ENCODE data around the gene MAP2K1.
A peak's percentile ranks its signal among the peaks of the same experiment; 100 is the strongest.

The MAP2K1 gene

DNA sequence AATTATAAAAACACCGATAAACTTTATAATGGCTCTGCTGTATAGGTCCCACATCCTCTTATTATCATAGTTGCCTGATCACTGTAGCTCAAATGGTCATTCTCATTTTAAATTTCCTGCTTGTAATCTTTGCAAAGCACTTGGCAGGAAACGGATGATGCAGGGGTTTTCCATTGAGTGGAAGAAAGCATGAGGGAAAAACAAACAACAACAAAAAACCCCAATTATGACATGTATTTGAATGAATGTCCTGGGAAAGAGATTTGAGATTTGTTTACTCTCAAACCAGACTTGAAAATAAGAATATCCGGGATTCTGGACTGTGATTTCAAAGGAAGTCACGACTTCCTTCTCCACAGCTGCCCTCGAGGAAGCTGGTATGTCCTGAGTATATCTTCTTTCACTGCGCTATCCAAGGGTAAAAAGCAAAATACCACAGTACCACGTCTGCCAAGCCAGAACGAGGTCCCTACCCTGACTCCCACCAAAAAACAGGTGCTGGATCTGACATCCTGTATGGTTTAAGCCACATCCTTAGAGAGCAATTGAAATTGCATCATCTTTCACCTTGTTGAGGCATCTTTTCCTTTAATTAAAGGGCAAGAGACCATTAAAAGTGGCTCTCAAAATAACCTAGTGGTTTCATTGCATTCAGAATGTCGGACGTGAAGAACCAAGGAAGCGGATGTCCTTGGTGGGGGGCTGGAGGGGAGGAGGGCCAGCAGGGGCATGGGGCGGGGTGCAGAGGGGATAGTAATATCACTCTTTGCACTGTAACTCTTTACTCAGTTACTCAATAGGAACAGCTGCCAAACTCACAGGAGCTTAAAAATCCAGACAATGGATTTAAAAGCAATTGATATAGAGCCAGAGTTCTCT lies 16.7 kb upstream of the MAP2K1 start:
- no peaks in the 10 kb centered on the region for H3K36me3 ChIP-seq (ENCODE audit: control insufficient read depth in 2 of 2, insufficient read depth in 1 of 2, low read length in 2 of 2)
- ChIA-PET POLR2A (interaction anchor here (0.6 to 1.3 kb wide), 3 partner anchors 16 to 493 kb away, joined by 3 to 5 read pairs (median 4); partner anchors contain the start of gene MAP2K1), CTCF (interaction anchor here (1.0 to 1.9 kb wide), 2 partner anchors 18 to 128 kb away, joined by 3 to 8 read pairs; partner anchors contain the start of gene SNAPC5)
- no peak overlapping the region for H3K4me3 ChIP-seq (ENCODE audit: low read depth, low read length)
- no peaks in the 10 kb centered on the region for H3K9me3 ChIP-seq (ENCODE audit: control insufficient read depth, insufficient read depth, low read depth, low read length)
- peaks cover 10% of the 10 kb centered on the region; the same call in 1 of the 2 replicates for H3K4me1 ChIP-seq (ENCODE audit: control insufficient read depth, insufficient read depth, low read length)
- peak overlapping the region; percentile 32; the same call in 1 of the 2 replicates for H3K27ac ChIP-seq (ENCODE audit: extremely low read depth, low read depth, low read length)
- TF ChIP-seq, protein P1, sequence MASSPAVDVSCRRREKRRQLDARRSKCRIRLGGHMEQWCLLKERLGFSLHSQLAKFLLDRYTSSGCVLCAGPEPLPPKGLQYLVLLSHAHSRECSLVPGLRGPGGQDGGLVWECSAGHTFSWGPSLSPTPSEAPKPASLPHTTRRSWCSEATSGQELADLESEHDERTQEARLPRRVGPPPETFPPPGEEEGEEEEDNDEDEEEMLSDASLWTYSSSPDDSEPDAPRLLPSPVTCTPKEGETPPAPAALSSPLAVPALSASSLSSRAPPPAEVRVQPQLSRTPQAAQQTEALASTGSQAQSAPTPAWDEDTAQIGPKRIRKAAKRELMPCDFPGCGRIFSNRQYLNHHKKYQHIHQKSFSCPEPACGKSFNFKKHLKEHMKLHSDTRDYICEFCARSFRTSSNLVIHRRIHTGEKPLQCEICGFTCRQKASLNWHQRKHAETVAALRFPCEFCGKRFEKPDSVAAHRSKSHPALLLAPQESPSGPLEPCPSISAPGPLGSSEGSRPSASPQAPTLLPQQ (tag by site-specific recombination; IDR thresholded peaks at IDR 0.05): peak; percentile 45; the same call in 1 of the 2 replicates
- TF ChIP-seq, protein P2, sequence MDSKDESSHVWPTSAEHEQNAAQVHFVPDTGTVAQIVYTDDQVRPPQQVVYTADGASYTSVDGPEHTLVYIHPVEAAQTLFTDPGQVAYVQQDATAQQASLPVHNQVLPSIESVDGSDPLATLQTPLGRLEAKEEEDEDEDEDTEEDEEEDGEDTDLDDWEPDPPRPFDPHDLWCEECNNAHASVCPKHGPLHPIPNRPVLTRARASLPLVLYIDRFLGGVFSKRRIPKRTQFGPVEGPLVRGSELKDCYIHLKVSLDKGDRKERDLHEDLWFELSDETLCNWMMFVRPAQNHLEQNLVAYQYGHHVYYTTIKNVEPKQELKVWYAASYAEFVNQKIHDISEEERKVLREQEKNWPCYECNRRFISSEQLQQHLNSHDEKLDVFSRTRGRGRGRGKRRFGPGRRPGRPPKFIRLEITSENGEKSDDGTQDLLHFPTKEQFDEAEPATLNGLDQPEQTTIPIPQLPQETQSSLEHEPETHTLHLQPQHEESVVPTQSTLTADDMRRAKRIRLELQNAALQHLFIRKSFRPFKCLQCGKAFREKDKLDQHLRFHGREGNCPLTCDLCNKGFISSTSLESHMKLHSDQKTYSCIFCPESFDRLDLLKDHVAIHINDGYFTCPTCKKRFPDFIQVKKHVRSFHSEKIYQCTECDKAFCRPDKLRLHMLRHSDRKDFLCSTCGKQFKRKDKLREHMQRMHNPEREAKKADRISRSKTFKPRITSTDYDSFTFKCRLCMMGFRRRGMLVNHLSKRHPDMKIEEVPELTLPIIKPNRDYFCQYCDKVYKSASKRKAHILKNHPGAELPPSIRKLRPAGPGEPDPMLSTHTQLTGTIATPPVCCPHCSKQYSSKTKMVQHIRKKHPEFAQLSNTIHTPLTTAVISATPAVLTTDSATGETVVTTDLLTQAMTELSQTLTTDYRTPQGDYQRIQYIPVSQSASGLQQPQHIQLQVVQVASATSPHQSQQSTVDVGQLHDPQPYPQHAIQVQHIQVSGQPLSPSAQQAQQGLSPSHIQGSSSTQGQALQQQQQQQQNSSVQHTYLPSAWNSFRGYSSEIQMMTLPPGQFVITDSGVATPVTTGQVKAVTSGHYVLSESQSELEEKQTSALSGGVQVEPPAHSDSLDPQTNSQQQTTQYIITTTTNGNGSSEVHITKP (tag by site-specific recombination; IDR thresholded peaks at IDR 0.05): peak; percentile 90
- peak; percentile 59 for TF ChIP-seq IKZF3 (tag by site-specific recombination; IDR thresholded peaks at IDR 0.05)
- TF ChIP-seq ZNF335 (tag by site-specific recombination; conservative IDR thresholded peaks at IDR 0.05): peak; percentile 11; the same call in 1 of the 2 replicates
- TF ChIP-seq, protein P3, sequence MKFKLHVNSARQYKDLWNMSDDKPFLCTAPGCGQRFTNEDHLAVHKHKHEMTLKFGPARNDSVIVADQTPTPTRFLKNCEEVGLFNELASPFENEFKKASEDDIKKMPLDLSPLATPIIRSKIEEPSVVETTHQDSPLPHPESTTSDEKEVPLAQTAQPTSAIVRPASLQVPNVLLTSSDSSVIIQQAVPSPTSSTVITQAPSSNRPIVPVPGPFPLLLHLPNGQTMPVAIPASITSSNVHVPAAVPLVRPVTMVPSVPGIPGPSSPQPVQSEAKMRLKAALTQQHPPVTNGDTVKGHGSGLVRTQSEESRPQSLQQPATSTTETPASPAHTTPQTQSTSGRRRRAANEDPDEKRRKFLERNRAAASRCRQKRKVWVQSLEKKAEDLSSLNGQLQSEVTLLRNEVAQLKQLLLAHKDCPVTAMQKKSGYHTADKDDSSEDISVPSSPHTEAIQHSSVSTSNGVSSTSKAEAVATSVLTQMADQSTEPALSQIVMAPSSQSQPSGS (tag by site-specific recombination; IDR thresholded peaks at IDR 0.05; ENCODE audit: low read depth): peak; percentile 45; the same call in 1 of the 2 replicates
- TF ChIP-seq, protein P4, sequence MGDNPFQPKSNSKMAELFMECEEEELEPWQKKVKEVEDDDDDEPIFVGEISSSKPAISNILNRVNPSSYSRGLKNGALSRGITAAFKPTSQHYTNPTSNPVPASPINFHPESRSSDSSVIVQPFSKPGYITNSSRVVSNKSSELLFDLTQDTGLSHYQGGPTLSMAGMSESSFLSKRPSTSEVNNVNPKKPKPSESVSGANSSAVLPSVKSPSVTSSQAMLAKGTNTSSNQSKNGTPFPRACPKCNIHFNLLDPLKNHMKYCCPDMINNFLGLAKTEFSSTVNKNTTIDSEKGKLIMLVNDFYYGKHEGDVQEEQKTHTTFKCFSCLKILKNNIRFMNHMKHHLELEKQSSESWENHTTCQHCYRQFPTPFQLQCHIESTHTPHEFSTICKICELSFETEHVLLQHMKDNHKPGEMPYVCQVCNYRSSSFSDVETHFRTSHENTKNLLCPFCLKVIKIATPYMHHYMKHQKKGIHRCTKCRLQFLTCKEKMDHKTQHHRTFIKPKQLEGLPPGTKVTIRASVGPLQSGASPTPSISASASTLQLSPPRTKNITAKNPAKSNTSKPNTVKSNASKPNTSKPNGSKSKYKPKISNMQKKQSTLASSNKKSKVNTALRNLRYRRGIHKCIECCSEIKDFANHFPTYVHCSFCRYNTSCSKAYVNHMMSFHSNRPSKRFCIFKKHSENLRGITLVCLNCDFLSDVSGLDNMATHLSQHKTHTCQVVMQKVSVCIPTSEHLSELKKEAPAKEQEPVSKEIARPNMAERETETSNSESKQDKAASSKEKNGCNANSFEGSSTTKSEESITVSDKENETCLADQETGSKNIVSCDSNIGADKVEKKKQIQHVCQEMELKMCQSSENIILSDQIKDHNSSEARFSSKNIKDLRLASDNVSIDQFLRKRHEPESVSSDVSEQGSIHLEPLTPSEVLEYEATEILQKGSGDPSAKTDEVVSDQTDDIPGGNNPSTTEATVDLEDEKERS (tag by site-specific recombination; IDR thresholded peaks at IDR 0.05): no peak
- TF ChIP-seq SCRT2 (tag by site-specific recombination; IDR thresholded peaks at IDR 0.05): peak; percentile 72
- 0 out of 2 replicates have a peak, but pooled peaks have one; percentile 18 for TF ChIP-seq ZNF561 (tag by site-specific recombination; IDR thresholded peaks at IDR 0.05; ENCODE audit: borderline replicate concordance)
- peak; percentile 74; the same call in 1 of the 2 replicates for TF ChIP-seq GFI1B (tag by site-specific recombination; IDR thresholded peaks at IDR 0.05)
- peak; percentile 73; the same call in 1 of the 2 replicates for TF ChIP-seq ZNF600 (tag by site-specific recombination; IDR thresholded peaks at IDR 0.05)
- TF ChIP-seq, protein P5, sequence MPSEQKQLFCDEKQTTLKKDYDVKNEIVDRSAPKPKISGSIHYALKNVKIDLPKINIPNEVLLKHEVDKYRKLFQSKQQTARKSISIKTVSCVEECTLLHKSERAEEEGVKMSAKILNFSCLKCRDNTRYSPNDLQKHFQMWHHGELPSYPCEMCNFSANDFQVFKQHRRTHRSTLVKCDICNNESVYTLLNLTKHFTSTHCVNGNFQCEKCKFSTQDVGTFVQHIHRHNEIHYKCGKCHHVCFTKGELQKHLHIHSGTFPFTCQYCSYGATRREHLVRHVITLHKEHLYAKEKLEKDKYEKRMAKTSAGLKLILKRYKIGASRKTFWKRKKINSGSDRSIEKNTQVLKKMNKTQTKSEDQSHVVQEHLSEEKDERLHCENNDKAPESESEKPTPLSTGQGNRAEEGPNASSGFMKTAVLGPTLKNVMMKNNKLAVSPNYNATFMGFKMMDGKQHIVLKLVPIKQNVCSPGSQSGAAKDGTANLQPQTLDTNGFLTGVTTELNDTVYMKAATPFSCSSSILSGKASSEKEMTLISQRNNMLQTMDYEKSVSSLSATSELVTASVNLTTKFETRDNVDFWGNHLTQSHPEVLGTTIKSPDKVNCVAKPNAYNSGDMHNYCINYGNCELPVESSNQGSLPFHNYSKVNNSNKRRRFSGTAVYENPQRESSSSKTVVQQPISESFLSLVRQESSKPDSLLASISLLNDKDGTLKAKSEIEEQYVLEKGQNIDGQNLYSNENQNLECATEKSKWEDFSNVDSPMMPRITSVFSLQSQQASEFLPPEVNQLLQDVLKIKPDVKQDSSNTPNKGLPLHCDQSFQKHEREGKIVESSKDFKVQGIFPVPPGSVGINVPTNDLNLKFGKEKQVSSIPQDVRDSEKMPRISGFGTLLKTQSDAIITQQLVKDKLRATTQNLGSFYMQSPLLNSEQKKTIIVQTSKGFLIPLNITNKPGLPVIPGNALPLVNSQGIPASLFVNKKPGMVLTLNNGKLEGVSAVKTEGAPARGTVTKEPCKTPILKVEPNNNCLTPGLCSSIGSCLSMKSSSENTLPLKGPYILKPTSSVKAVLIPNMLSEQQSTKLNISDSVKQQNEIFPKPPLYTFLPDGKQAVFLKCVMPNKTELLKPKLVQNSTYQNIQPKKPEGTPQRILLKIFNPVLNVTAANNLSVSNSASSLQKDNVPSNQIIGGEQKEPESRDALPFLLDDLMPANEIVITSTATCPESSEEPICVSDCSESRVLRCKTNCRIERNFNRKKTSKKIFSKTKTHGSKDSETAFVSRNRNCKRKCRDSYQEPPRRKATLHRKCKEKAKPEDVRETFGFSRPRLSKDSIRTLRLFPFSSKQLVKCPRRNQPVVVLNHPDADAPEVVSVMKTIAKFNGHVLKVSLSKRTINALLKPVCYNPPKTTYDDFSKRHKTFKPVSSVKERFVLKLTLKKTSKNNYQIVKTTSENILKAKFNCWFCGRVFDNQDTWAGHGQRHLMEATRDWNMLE (tag by site-specific recombination; conservative IDR thresholded peaks at IDR 0.05; ENCODE audit: low read depth): 0 out of 2 replicates have a peak, but pooled peaks have one; percentile 31
- 0 out of 2 replicates have a peak, but pooled peaks have one; percentile 9 for TF ChIP-seq SP3 (tag by site-specific recombination; IDR thresholded peaks at IDR 0.05)
- TF ChIP-seq, protein P6, sequence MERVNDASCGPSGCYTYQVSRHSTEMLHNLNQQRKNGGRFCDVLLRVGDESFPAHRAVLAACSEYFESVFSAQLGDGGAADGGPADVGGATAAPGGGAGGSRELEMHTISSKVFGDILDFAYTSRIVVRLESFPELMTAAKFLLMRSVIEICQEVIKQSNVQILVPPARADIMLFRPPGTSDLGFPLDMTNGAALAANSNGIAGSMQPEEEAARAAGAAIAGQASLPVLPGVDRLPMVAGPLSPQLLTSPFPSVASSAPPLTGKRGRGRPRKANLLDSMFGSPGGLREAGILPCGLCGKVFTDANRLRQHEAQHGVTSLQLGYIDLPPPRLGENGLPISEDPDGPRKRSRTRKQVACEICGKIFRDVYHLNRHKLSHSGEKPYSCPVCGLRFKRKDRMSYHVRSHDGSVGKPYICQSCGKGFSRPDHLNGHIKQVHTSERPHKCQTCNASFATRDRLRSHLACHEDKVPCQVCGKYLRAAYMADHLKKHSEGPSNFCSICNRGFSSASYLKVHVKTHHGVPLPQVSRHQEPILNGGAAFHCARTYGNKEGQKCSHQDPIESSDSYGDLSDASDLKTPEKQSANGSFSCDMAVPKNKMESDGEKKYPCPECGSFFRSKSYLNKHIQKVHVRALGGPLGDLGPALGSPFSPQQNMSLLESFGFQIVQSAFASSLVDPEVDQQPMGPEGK (tag by site-specific recombination; IDR thresholded peaks at IDR 0.05): no peak
- 0 out of 2 replicates have a peak, but pooled peaks have one; percentile 12 for TF ChIP-seq ZNF76 (tag by site-specific recombination; IDR thresholded peaks at IDR 0.05; ENCODE audit: borderline replicate concordance, low read depth)
- TF ChIP-seq ZNF324 (tag by site-specific recombination; IDR thresholded peaks at IDR 0.05): 0 out of 2 replicates have a peak, but pooled peaks have one; percentile 26
- TF ChIP-seq KLF8 (tag by site-specific recombination; IDR thresholded peaks at IDR 0.05): no peak
- TF ChIP-seq ZNF239 (tag by site-specific recombination; IDR thresholded peaks at IDR 0.05): no peak
